HFFc6 (cell line): ENCODE measurements around the gene DNAAF3. TPM values are rescaled to one million over a fixed set of nuclear protein-coding genes. Genes with fewer than 3 reads are reported as not detected.
A peak's percentile ranks its signal among the peaks of the same experiment; 100 is the strongest.

ENCODE experiments used
- DNase-seq: peaks from one replicate; pipeline ENCODE4 v3.0.0-alpha.2; 2018
- H3K27ac Mint-ChIP-seq: 2 replicates; pipeline ENCODE4 v1.8.0; 2020; ENCODE audit warnings: mild to moderate bottlenecking, mixed read lengths
- H3K27me3 Mint-ChIP-seq: 2 replicates; pipeline ENCODE4 v1.8.0; 2021; ENCODE audit warnings: mild to moderate bottlenecking, moderate library complexity, mixed read lengths; ENCODE audit not compliant: insufficient read depth
- H3K36me3 Mint-ChIP-seq: 2 replicates; pipeline ENCODE4 v1.8.0; 2021; ENCODE audit warnings: low read depth, mixed read lengths
- H3K4me1 Mint-ChIP-seq: 2 replicates; pipeline ENCODE4 v1.8.0; 2020; ENCODE audit warnings: low read depth, mixed read lengths
- H3K4me3 Mint-ChIP-seq: 2 replicates; pipeline ENCODE4 v1.8.0; 2020; ENCODE audit warnings: mild to moderate bottlenecking, moderate library complexity, mixed read lengths
- H3K9me3 Mint-ChIP-seq: 2 replicates; pipeline ENCODE4 v1.8.0; 2020; ENCODE audit warnings: mild to moderate bottlenecking, mixed read lengths
- total RNA-seq, 6 experiments: library from RNA; stranded (reverse); fragmentation: NEBNext Ultra II Directional; extraction: Animal tissue kit (Norgen Biotek cat#: 25700); gene quantifications; 2 replicates in 1 of 6; 3 replicates in 5 of 6; pipeline ENCODE4 v1.2.3, GENCODE V29; 2021
- TF ChIP-seq, protein P1 (sequence below): fragments of 200-600 bp; sonication (generic); IDR thresholded peaks from 2 replicates; pipeline ENCODE4 v1.5.0; 2021; ENCODE audit warnings: antibody characterized with exemption, mild to moderate bottlenecking

The DNAAF3 gene
- total RNA-seq, 6 experiments from 2014 or later = 0.20 to 1.1 (median 0.72) TPM

DNA sequence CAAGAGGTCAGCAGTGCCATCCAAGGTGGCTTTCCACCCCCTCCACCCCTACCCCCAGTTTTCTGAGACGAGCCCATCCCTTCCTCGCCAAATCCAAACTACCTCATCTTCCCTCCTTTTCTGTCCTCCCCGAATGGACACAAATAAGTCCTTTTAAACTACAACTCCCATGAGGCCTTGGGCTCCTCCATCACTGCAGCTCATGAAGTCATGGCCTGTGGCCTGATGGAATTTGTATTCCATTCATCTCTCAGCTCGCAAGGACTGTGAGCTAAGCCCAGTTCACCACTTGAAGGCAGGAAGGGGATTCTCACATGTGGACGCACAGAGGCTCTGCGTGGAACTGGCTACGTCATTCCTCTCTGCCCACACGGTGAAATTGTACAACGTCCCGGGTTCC lies 30.4 kb upstream of the DNAAF3 start:
- H3K9me3 Mint-ChIP-seq = no peaks in the 10 kb centered on the region
- no peak overlapping the region for H3K4me3 Mint-ChIP-seq
- H3K27me3 Mint-ChIP-seq = no peaks in the 10 kb centered on the region; the same call in 1 of the 2 replicates
- TF ChIP-seq, protein P1, sequence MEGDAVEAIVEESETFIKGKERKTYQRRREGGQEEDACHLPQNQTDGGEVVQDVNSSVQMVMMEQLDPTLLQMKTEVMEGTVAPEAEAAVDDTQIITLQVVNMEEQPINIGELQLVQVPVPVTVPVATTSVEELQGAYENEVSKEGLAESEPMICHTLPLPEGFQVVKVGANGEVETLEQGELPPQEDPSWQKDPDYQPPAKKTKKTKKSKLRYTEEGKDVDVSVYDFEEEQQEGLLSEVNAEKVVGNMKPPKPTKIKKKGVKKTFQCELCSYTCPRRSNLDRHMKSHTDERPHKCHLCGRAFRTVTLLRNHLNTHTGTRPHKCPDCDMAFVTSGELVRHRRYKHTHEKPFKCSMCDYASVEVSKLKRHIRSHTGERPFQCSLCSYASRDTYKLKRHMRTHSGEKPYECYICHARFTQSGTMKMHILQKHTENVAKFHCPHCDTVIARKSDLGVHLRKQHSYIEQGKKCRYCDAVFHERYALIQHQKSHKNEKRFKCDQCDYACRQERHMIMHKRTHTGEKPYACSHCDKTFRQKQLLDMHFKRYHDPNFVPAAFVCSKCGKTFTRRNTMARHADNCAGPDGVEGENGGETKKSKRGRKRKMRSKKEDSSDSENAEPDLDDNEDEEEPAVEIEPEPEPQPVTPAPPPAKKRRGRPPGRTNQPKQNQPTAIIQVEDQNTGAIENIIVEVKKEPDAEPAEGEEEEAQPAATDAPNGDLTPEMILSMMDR = no peak
- no peaks in the 10 kb centered on the region for H3K36me3 Mint-ChIP-seq
- no peaks in the 10 kb centered on the region for H3K4me1 Mint-ChIP-seq
- no peak overlapping the region for H3K27ac Mint-ChIP-seq
- DNase-seq = peak; percentile 11

DNA sequence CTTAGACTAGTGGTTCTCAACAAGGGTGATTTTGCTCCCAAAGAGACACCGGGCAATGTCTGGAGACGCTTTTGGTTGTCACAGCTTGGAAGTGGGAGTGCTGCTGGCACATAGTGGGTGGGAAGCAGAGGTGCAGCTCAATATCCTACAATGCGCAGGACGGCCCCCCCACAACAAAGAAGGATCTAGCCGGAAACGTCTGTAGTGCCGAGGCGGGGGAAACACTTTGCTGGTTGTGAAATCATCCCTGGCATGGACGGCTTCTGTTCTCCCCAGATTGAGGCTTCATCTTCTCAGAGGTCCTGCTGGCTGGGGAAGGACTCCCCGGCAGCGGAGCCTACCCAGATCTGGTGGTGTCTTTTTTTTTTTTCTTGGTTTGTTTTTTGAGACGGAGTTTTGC lies 27.1 kb upstream of the DNAAF3 start:
- Mint-ChIP-seq H3K4me1 (peaks cover 13% of the 10 kb centered on the region), H3K27me3 (peaks cover 5% of the 10 kb centered on the region; the same call in 1 of the 2 replicates), H3K36me3 (no peaks in the 10 kb centered on the region), H3K9me3 (no peaks in the 10 kb centered on the region), H3K4me3 (no peak overlapping the region), H3K27ac (no peak overlapping the region)
- TF ChIP-seq, protein P1 = no peak
- DNase-seq = no peak

DNA sequence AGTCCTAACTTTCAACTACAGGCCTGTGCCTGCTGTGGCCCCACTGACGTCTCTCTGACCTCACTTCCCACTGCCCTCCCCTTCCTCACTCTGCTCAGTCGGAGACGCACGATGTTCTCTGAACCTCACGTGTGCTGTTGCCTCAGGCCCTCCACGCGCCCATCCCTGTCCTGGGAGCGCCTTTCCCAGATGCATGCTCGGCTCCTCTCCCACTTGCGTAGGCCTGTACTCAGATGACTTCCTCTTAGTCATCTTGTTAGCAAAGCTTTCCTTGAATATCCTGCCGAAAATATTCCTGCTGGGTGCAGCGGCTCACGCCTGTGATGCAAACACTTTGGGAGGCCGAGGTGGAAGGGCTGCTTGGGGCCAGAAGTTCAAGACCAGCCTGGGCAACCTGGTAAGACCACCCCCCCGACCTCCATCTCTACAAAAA lies 23.0 kb upstream of the DNAAF3 start:
- DNase-seq = peak; percentile 99
- H3K27me3 Mint-ChIP-seq = peaks cover 10% of the 10 kb centered on the region
- H3K4me1 Mint-ChIP-seq = peaks cover 14% of the 10 kb centered on the region
- peak overlapping the region; percentile 100 for H3K27ac Mint-ChIP-seq
- H3K36me3 Mint-ChIP-seq = no peaks in the 10 kb centered on the region
- peak overlapping the region; percentile 74 for H3K4me3 Mint-ChIP-seq
- no peaks in the 10 kb centered on the region for H3K9me3 Mint-ChIP-seq
- TF ChIP-seq, protein P1 = no peak

DNA sequence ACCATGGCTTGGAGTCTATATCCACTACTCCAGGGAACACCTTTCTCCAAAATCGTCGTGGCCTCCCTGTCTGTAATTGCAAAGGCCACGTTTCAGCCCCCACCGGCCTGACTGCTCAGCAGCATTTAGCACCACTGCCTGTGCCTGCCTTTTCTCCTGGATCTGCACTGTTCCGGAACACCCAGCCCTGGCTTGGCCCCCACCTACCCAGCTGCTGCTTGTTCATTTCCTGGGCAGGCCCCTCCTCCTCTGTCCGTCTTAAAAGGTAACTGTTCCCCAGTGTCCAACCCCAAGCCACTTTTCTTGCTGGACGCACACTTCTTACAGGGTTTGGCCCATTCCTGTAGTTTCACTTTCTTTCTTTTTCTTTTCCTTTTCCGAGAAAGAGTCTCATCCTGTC lies 22.2 kb upstream of the DNAAF3 start:
- H3K4me1 Mint-ChIP-seq = peaks cover 14% of the 10 kb centered on the region
- peaks cover 12% of the 10 kb centered on the region for H3K27me3 Mint-ChIP-seq
- no peaks in the 10 kb centered on the region for H3K36me3 Mint-ChIP-seq
- no peaks in the 10 kb centered on the region for H3K9me3 Mint-ChIP-seq
- TF ChIP-seq, protein P1 = no peak
- no peak overlapping the region for H3K4me3 Mint-ChIP-seq
- DNase-seq = no peak
- peak overlapping the region; percentile 100 for H3K27ac Mint-ChIP-seq

DNA sequence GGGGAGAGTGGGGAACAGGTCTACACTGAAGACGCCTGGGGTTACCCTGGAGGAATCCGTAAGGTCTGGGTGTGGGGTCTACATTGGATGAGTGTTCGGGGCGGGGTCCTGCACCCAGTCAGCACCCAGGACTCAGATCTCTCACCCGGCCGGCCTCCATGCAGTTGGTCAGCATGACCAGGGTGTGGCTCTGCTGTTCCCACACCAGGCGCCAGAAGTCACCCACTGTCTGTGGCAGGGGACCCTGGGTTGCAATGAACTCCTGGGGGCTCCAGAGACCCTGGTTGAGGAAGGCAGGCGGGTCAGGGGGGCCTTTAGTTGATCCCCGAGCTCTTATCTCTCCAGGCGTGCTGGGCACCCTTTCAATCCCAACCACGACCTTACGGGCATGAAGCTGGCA lies 19.7 kb upstream of the DNAAF3 start:
- H3K27me3 Mint-ChIP-seq = peaks cover 17% of the 10 kb centered on the region
- H3K4me3 Mint-ChIP-seq = no peak overlapping the region
- TF ChIP-seq, protein P1 = no peak

DNA sequence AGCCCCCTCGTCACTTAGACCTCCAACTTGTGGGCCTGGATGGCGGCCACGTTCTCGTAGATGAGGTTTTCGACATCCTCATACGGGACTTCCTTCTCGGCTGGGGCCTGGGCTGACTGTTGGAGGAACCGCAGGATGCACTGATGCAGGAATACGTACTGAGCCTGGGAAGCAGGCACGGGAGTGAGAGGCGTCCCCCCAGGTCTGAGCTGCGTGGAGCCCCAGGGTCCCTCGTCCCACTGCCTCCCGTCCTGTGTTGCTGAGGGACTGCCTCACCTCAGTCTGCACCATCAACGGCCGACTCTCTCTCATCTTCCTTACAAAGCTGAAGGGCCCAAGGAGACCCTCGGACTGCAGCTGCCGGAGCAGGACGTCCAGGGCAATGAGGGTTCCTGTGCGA lies 15.3 kb upstream of the DNAAF3 start:
- Mint-ChIP-seq H3K27me3 (peaks cover 20% of the 10 kb centered on the region), H3K9me3 (no peaks in the 10 kb centered on the region), H3K27ac (no peak overlapping the region), H3K4me3 (no peak overlapping the region), H3K36me3 (no peaks in the 10 kb centered on the region; the same call in 1 of the 2 replicates), H3K4me1 (peaks cover 28% of the 10 kb centered on the region)
- TF ChIP-seq, protein P1 = no peak
- DNase-seq = no peak

More for the DNA sequence above, 19.7 kb upstream of the DNAAF3 start:
- Mint-ChIP-seq H3K36me3 (no peaks in the 10 kb centered on the region), H3K9me3 (no peaks in the 10 kb centered on the region), H3K27ac (no peak overlapping the region), H3K4me1 (peaks cover 14% of the 10 kb centered on the region)
- DNase-seq = no peak
